HEK293 (cell line): Measurements from ENCODE around the gene INF2.

Source experiments
- CTCF ChIA-PET: fragments of 350-600 bp; formaldehyde crosslinking; extraction: SDS; loops from one replicate; lab custom pipeline; 2021; ENCODE audit warnings: antibody characterized with exemption; lab: Yijun Ruan, JAX
- POLR2A ChIA-PET: fragments of 300-600 bp; formaldehyde crosslinking; extraction: SDS; loops from one replicate; lab custom pipeline; 2020; ENCODE audit warnings: antibody characterized with exemption, inconsistent platforms; lab: Yijun Ruan, JAX
- H3K27ac ChIP-seq: fragments of 200-500 bp; sonication (Bioruptor generic); 2 replicates; pipeline ENCODE4 v1.5.1; 2014; ENCODE audit warnings: low read depth, low read length, control low read depth, inconsistent platforms; ENCODE audit errors: extremely low read depth
- H3K36me3 ChIP-seq, 2 experiments: fragments of 200-500 bp in 1 of 2; sonication (Bioruptor generic) in 1 of 2; 1 replicate in 1 of 2; 2 replicates in 1 of 2; pipeline ENCODE4 v1.5.1; 2014 to 2017; ENCODE audit warnings: inconsistent platforms in 2 of 2, low read length in 2 of 2; ENCODE audit not compliant: control insufficient read depth in 2 of 2, insufficient read depth in 1 of 2
- H3K4me1 ChIP-seq: fragments of 200-500 bp; sonication (Bioruptor generic); 2 replicates; pipeline ENCODE4 v1.5.1; 2014; ENCODE audit warnings: mild to moderate bottlenecking, low read length, inconsistent platforms; ENCODE audit not compliant: control insufficient read depth, insufficient read depth
- H3K4me3 ChIP-seq: 2 replicates; pipeline ENCODE4 v1.5.1; 2011; ENCODE audit warnings: low read depth, mild to moderate bottlenecking, control low read depth, low read length, moderate library complexity
- H3K9me3 ChIP-seq: fragments of 200-500 bp; sonication (Bioruptor generic); 2 replicates; pipeline ENCODE4 v1.5.1; 2014; ENCODE audit warnings: low read depth, low read length, inconsistent platforms; ENCODE audit not compliant: control insufficient read depth, insufficient read depth
- GLI4 ChIP-seq: fragments of 450-650 bp; formaldehyde crosslinking; IDR thresholded peaks from 2 replicates; pipeline ENCODE4 v1.5.1; 2016; ENCODE audit warnings: missing biosample characterization, missing genetic modification characterization
- GLIS1 ChIP-seq: fragments of 450-650 bp; formaldehyde crosslinking; IDR thresholded peaks from 2 replicates; pipeline ENCODE4 v1.5.1; 2016; ENCODE audit warnings: missing biosample characterization, missing genetic modification characterization
- HIC1 ChIP-seq: fragments of 450-650 bp; formaldehyde crosslinking; IDR thresholded peaks from 2 replicates; pipeline ENCODE4 v1.5.1; 2016; ENCODE audit warnings: missing biosample characterization, missing genetic modification characterization
- SCRT2 ChIP-seq: fragments of 450-650 bp; formaldehyde crosslinking; IDR thresholded peaks from 2 replicates; pipeline ENCODE4 v1.5.1; 2016; ENCODE audit warnings: missing biosample characterization, missing genetic modification characterization
- TCF7L2 ChIP-seq: IDR thresholded peaks from 2 replicates; pipeline ENCODE4 v1.6.1; 2011; ENCODE audit warnings: low read depth, mild to moderate bottlenecking, inconsistent platforms, low read length, moderate library complexity, borderline replicate concordance
- TSHZ1 ChIP-seq: fragments of 450-650 bp; formaldehyde crosslinking; IDR thresholded peaks from 2 replicates; pipeline ENCODE4 v1.5.1; 2016; ENCODE audit warnings: missing biosample characterization, missing genetic modification characterization, borderline replicate concordance
- ZBTB11 ChIP-seq: fragments of 450-650 bp; formaldehyde crosslinking; conservative IDR thresholded peaks from 2 replicates; pipeline ENCODE4 v1.5.1; 2016; ENCODE audit warnings: low read depth, missing biosample characterization, missing genetic modification characterization
- ZBTB17 ChIP-seq: fragments of 450-650 bp; formaldehyde crosslinking; IDR thresholded peaks from 2 replicates; pipeline ENCODE4 v1.5.1; 2016; ENCODE audit warnings: missing biosample characterization, missing genetic modification characterization
- ZBTB8A ChIP-seq: fragments of 450-650 bp; formaldehyde crosslinking; IDR thresholded peaks from 2 replicates; pipeline ENCODE4 v1.5.1; 2016; ENCODE audit warnings: missing biosample characterization, missing genetic modification characterization
- ZFHX2 ChIP-seq: fragments of 450-650 bp; formaldehyde crosslinking; conservative IDR thresholded peaks from 2 replicates; pipeline ENCODE4 v1.5.1; 2016; ENCODE audit warnings: missing biosample characterization, missing genetic modification characterization
- ZNF114 ChIP-seq: fragments of 450-650 bp; formaldehyde crosslinking; IDR thresholded peaks from 2 replicates; pipeline ENCODE4 v1.5.0; 2017; ENCODE audit warnings: missing biosample characterization, missing genetic modification characterization
- ZNF211 ChIP-seq: fragments of 450-650 bp; formaldehyde crosslinking; IDR thresholded peaks from 2 replicates; pipeline ENCODE4 v1.5.1; 2016; ENCODE audit warnings: low read depth, missing biosample characterization, missing genetic modification characterization
- ZNF48 ChIP-seq: fragments of 450-650 bp; formaldehyde crosslinking; IDR thresholded peaks from 2 replicates; pipeline ENCODE4 v1.5.1; 2016; ENCODE audit warnings: missing biosample characterization, missing genetic modification characterization
- ZNF544 ChIP-seq: fragments of 450-650 bp; formaldehyde crosslinking; IDR thresholded peaks from 2 replicates; pipeline ENCODE4 v1.5.0; 2017; ENCODE audit warnings: missing biosample characterization, missing genetic modification characterization
- ZNF561 ChIP-seq: fragments of 450-650 bp; IDR thresholded peaks from 2 replicates; pipeline ENCODE4 v1.5.1; 2018; ENCODE audit warnings: missing biosample characterization, missing genetic modification characterization, borderline replicate concordance
- ZNF571 ChIP-seq: fragments of 450-650 bp; formaldehyde crosslinking; IDR thresholded peaks from 2 replicates; pipeline ENCODE4 v1.5.0; 2017; ENCODE audit warnings: missing biosample characterization, missing genetic modification characterization
- ZNF585B ChIP-seq: fragments of 450-650 bp; formaldehyde crosslinking; IDR thresholded peaks from 2 replicates; pipeline ENCODE4 v1.5.1; 2016; ENCODE audit warnings: missing biosample characterization, missing genetic modification characterization
- ZNF600 ChIP-seq: fragments of 450-650 bp; formaldehyde crosslinking; IDR thresholded peaks from 2 replicates; pipeline ENCODE4 v1.5.1; 2016; ENCODE audit warnings: missing biosample characterization, missing genetic modification characterization
- ZNF629 ChIP-seq: fragments of 450-650 bp; formaldehyde crosslinking; IDR thresholded peaks from 2 replicates; pipeline ENCODE4 v1.5.1; 2017; ENCODE audit warnings: missing biosample characterization, missing genetic modification characterization
- ZNF654 ChIP-seq: fragments of 450-650 bp; formaldehyde crosslinking; IDR thresholded peaks from 2 replicates; pipeline ENCODE4 v1.5.1; 2016; ENCODE audit warnings: low read depth, missing biosample characterization, missing genetic modification characterization
- ZNF785 ChIP-seq: fragments of 450-650 bp; formaldehyde crosslinking; IDR thresholded peaks from 2 replicates; pipeline ENCODE4 v1.5.1; 2016; ENCODE audit warnings: missing biosample characterization, missing genetic modification characterization
- ZNF843 ChIP-seq: fragments of 450-650 bp; formaldehyde crosslinking; IDR thresholded peaks from 2 replicates; pipeline ENCODE4 v1.5.1; 2016; ENCODE audit warnings: missing biosample characterization, missing genetic modification characterization
- ZXDB ChIP-seq: fragments of 450-650 bp; formaldehyde crosslinking; IDR thresholded peaks from 2 replicates; pipeline ENCODE4 v1.5.1; 2016; ENCODE audit warnings: missing biosample characterization, missing genetic modification characterization

INF2 gene

GRCh38 chr14:104706733-104707607 is 17.6 kb downstream of the INF2 start (continued):
- TF ChIP-seq ZNF48 (tag by site-specific recombination), result no peak

GRCh38 chr14:104707608-104708595 is 18.5 kb downstream of the INF2 start:
- CTCF ChIA-PET, result interaction anchor here (1.2 kb wide), 1 partner anchor 14 kb away, joined by 5 read pairs; no protein-coding TSS in a partner anchor
- POLR2A ChIA-PET, result interaction anchor here (1.7 kb wide), 1 partner anchor 10 kb away, joined by 5 read pairs; no protein-coding TSS in a partner anchor
- peaks cover 5 to 71% of the 10 kb centered on the region in 2 experiments; a peak in 2 of 3 replicates for H3K36me3 ChIP-seq
- no peak for TF ChIP-seq ZNF211
- no peak for TF ChIP-seq ZNF785 (tag by site-specific recombination)
- peak; percentile 52 for TF ChIP-seq ZFHX2 (tag by site-specific recombination)
- TF ChIP-seq ZNF561, result no peak
- TF ChIP-seq ZNF544, result no peak
- no peak for TF ChIP-seq ZBTB11 (tag by site-specific recombination)
- no peak for TF ChIP-seq ZNF654 (tag by site-specific recombination)
- TF ChIP-seq ZNF600 (tag by site-specific recombination), result peak; percentile 50; the same call in 1 of the 2 replicates
- TF ChIP-seq GLI4 (tag by site-specific recombination), result no peak
- TF ChIP-seq ZNF629 (tag by site-specific recombination), result no peak
- no peak for TF ChIP-seq TSHZ1 (tag by site-specific recombination)
- TF ChIP-seq GLIS1, result 0 out of 2 replicates have a peak, but pooled peaks have one; percentile 5
- TF ChIP-seq ZNF114 (tag by site-specific recombination), result no peak
- TF ChIP-seq HIC1 (tag by site-specific recombination), result peak; percentile 64; the same call in 1 of the 2 replicates
- TF ChIP-seq ZNF843 (tag by site-specific recombination), result no peak
- TF ChIP-seq ZNF571, result no peak
- TF ChIP-seq ZXDB (tag by site-specific recombination), result 0 out of 2 replicates have a peak, but pooled peaks have one; percentile 24
- TF ChIP-seq ZNF585B, result no peak
- TF ChIP-seq ZBTB17 (tag by site-specific recombination), result 0 out of 2 replicates have a peak, but pooled peaks have one; percentile 48
- no peak for TF ChIP-seq TCF7L2
- TF ChIP-seq ZBTB8A (tag by site-specific recombination), result 0 out of 2 replicates have a peak, but pooled peaks have one; percentile 21
- peak; percentile 47; the same call in 1 of the 2 replicates for TF ChIP-seq SCRT2 (tag by site-specific recombination)

More at GRCh38 chr14:104707608-104708595, 18.5 kb downstream of the INF2 start:
- Histone ChIP-seq H3K4me1 (no peaks in the 10 kb centered on the region), H3K4me3 (no peak overlapping the region), H3K27ac (no peak overlapping the region), H3K9me3 (no peaks in the 10 kb centered on the region)
